ENCODE results near the gene REPS1.
"Not testable (repeated sequence)": the region's sequence is repeated elsewhere in the genome, so short reads cannot be mapped to it uniquely, and the experiment has no call there.

The REPS1 gene

GRCh38 chr6:138999949-139000725, 12.1 kb upstream of the REPS1 start:
- no peak for DNase-seq

DNA sequence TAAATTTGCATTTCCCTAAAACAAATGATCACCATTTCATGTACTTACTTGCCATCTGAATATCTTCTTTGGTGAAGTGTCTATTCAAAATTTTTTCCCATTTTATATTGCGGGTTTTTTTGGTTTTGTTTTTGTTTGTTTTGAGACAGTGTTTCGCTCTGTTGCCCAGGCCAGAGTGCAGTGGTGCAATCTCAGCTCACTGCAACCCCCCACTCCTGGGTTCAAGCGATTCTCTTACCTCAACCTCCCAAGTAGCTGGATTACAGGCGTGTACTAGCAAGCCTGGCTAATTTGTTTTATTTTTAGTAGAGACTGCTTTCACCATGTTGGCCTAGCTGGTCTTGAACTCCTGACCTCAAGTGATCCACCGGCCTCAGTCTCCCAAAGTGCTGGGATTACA, 9.1 kb upstream of the REPS1 start:
- no peak for DNase-seq

- no peak for DNase-seq
Observed at GRCh38 chr6:138996524-138996923, 8.5 kb upstream of the REPS1 start.

GRCh38 chr6:138993410-138993809, 5.4 kb upstream of the REPS1 start:
- DNase-seq: not testable (repeated sequence)

DNA sequence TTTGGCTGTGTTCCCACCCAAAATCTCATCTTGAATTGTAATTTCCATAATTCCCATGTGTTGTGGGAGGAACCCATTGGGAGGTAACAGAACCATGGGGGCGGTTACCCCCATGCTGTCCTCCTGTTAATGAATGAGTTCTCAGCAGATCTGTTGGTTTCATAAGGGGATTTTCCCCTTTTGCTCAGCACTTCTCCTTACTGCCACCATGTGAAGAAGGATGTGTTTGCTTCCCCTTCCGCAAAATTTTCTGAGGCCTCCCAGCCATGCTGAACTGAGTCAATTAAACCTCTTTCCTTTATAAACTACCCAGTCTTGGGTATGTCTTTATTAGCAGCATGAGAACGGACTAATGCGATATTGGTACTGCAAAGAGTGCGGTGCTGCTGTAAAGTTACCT, 4.9 kb upstream of the REPS1 start:
- DNase-seq: not testable (repeated sequence)

DNA sequence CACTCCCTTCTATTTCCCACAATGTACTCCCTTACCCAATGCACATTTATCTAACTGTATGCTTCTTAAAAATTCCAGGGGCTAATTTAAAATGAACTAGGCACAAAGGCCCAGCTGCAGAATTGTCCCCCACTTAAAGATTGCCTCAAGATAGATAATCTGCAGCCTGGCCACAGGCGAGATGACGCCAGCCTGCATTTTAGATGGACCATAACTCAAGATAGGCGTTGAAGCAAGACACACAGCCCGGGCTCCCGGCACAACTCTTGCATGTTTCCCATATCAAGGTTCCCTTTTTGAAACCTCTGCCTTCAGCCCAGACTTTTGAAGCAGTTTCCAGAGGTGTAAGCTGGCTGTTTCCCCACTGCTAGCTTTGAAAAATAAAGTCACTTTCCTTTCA, 3.2 kb upstream of the REPS1 start:
- DNase-seq: no peak

DNA sequence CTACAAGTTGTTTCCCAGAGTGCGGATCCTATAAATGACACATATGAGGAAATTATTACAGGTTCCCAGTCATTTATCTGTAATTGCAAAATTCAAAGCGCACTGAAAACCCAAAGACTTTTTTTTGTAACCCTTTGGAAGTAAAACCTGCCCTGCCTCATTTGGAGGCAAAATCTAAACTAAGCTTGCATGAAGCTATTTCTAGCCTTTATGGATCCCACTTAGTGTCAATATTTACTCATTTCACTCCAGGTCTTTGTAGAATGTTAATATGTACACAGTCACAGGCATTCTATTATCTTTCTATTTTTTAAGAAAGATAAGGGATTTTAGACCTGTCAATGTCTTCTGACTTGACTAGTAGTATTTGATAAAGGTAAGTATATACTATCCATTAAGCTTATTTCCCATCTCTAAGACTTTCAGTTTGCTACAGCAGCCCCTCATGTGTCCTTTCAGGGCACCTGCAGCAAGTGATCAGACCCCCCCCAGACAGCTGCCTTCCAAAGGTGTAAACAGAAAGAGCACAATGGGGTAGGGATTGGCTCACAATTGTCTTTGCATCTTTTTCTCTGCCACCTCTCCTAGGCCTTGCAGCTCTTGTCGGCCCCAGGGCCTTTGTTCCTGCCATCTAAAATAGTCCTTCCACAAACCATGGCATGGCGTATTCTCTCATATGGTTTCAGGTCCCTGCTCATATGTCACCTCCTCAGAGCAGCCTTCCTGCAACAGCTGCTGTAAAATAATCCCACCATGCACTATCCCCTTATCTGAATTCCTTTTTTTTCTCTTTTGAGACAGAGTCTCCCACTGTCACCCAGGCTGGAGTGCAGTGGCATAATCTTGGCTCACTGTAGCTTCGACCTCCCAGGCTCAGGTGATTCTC, 1.3 kb upstream of the REPS1 start:
- no peak for DNase-seq

DNA sequence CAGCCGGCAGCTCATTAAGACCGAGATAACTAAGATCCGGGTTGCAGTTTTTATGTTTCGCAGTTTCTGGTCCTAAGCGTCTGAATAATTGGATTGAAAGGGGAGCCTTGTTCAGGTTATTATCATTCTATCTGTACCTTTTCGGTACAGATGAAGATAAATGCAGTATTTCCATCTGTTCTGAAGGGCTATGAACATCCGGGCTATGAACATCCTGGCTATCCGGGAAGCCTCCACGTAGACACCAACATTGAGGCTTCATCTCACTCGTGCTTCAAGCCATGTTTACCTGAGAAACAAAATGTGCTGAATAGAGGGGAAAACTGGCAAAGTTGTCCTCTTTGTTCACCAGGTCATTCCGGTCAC, 399 bp upstream of the REPS1 start:
- no peak for DNase-seq

GRCh38 chr6:138987080-138987642, 892 bp downstream of the REPS1 start:
- no peak for DNase-seq

GRCh38 chr6:138986578-138986977, 1.5 kb downstream of the REPS1 start:
- no peak for DNase-seq

GRCh38 chr6:138981416-138981815, 6.6 kb downstream of the REPS1 start:
- DNase-seq: no peak

DNA sequence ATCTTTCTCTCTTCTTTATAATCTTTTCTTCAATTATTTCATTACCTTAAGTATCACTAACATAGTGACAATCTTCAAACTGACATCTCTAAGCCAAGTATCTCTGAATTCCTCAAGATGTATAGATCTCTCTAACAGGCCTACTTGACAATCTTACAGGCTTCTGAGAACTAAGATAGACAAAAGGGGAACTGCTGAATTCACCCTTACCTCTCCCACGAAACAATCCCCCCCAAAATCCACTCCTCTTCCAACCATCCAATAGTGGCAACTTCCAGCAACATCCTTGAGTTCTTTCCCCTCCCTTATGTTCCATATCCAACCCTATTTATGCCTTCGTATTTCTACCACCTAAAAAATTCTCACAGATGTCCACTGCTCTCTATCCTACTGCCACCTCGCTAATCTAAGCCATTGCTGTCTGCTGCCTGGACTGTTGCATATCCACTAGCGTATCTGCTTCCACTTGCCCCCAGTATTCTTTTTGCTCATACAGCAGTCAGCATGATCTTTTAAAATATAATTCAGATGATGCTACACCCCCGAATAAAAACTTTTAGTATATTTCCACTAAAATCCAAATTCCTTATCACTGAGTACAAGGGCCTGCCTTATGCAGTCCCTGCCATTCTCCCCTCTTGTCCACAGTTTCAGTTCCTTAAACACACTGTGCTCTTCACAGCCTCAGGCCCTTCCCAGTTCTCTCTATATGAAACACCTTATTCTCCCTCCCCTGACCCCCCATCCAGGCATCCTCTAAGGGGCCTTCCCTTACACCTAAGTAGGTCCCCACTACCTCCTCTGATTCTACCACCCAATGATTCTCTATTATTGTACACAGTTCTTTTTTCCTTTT, 8.0 kb downstream of the REPS1 start:
- DNase-seq: no peak

DNA sequence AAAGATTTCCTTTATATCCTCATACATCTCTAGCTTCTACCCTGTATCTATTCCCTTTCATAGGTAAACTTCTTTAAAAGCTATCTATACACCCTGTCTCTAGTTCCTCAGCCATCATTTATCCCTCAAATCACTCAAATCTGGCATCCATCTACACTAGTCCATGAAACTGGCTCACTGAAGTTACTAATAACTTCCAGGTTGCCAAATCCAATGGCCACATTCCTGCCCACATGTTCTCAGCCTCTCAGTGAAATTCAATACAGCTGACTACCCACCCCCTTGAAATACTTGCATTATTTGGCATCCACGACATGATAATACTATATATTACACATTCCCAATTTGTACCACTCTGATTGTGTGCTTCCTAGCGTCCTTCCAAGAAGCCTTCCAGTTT, 8.7 kb downstream of the REPS1 start:
- DNase-seq: no peak

DNA sequence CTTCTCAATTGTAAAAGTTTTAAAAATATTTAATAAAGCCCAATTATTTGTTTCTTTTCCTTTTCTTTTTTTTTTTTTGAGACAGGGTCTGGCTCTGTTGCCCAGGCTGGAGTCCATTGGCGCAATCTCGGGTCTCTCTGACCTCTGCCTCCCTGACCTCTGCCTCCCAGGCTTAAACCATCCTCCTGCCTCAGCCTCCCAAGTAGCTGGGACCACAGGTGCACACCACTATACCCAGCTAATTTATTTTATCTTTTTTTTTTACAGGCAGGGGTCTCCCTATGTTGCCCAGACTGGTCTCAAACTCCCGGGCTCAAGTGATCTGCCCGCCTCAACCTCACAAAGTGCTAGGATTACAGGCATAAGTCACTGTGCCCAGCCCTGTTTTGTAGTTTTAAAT, 9.8 kb downstream of the REPS1 start:
- DNase-seq: no peak

DNA sequence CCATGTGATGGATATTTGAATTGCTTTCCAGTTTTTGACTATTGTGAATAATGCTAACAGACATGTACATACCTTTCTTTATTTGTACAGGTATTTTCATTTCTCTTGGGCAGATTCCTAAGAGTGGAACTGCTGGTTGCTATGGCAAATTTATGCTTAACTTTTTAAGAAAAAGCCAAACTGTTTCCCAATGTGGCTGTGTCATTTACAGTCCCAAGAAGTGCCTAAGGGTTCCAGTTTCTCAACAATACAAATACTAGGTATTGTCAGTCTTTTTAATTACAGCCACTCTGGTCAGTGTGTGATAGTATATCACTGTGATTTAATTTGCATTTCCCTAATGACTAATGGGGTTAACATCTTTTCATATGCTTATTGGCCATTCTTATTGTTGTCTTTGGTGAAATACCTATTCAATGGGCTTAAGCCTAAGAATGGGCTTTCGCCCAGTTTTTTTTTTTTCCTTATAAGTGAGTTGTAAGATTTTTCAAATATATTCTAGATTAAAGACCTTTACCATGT, 10.3 kb downstream of the REPS1 start:
- no peak for DNase-seq

GRCh38 chr6:138977242-138977641, 10.8 kb downstream of the REPS1 start:
- no peak for DNase-seq

- DNase-seq: no peak
Observed at GRCh38 chr6:138975815-138976214, 12.2 kb downstream of the REPS1 start.

DNA sequence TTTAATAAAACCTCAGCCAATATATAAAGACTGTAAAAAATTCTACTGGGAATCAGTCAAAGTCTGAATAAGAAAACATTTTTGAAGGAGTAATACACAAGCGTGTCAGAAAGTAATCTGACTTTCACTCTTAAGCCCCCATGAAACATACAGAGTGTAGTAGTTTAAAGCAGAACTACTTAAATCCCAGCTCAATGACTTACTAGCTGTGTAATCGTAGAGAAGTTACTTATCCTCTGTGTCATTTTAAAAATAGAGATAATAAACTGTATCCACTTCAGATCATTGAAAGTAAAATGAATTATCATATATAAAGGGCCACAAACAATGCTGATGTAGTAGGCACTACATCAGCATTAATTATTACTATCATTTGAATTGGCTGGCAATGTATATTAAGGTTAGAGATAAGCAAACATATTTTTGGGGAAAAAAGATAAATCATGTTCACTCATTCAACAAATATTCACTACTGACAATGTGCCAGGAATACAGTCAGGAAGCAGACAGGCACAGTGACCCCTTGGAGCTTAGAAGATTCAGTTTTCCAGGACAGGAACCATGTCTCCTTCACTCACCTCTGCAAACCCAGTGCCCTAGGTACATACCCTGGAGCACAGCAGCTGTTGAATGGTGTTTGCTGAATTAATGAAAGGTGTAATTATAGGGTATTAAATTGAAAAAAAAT, 14.4 kb downstream of the REPS1 start:
- DNase-seq: no peak

DNA sequence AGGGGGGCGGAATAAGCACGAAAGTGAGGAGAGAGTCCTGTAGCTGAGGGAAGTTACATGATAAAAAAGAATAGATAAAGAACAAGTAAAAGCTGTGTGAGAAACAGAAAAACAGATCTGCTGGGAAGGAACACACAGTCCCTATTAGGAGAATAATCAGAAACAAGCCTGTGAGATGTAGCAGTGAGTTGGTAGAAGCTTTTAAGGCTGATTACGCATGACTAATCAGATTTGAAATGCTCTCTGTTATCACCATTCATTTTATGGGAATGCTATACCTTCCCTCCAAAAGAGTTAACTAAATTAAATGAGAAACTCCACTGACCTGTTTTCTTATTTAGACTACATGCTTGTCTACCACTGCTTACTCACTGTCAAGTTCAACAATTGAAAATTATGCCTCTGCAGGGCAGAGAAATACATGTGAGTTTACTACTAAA, 15.8 kb downstream of the REPS1 start:
- no peak for DNase-seq

DNA sequence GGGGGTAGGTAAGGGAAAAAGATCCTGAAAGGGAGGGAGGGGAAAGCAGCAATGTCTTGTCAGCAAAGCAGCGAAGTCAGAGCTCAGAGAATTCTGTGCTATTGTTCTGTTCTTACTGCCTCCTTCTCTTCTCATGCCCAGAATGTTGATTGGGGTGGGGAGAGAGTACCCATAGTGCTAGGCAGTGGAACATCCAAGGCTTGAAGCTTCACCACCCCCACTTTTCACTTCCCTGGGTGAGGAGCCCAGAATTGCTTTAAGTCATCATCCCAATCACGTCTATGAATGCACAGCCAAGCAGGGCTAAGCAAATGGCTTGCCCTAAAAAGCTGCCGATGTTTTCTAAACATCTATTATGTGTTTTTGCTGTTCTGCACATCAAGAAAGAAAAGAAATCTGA, 16.5 kb downstream of the REPS1 start:
- no peak for DNase-seq

GRCh38 chr6:138970856-138971425, 17.1 kb downstream of the REPS1 start:
- DNase-seq: peak in 1 of 2 donors; percentile 10

- DNase-seq: no peak
Observed at GRCh38 chr6:138970159-138970558, 17.9 kb downstream of the REPS1 start.
